ENCODE results near the gene OSBPL3.
"Not testable (repeated sequence)": the region's sequence is repeated elsewhere in the genome, so short reads cannot be mapped to it uniquely, and the experiment has no call there.

Gene OSBPL3

GRCh38 chr7:24800667-24801066 lies 179.3 kb downstream of the OSBPL3 start:
- H3K27me3 ChIP-seq (replicated peaks; ENCODE audit: control insufficient read depth, insufficient read depth, low read length): no peaks in the 10 kb centered on the region
- no peak for TF ChIP-seq CTCF (IDR thresholded peaks at IDR 0.05; ENCODE audit: insufficient read depth, low read length, poor library complexity, severe bottlenecking)
- DNase-seq (ENCODE audit: extremely low read depth, insufficient read length): no peak
- H3K36me3 ChIP-seq (ENCODE audit: control insufficient read depth, insufficient read depth, low read length): peaks cover 4% of the 10 kb centered on the region; the same call in 1 of the 2 replicates
- H3K4me3 ChIP-seq (replicated peaks; ENCODE audit: low read depth, low read length): no peak overlapping the region

- TF ChIP-seq CTCF (IDR thresholded peaks at IDR 0.05; ENCODE audit: insufficient read depth, low read length, poor library complexity, severe bottlenecking): no peak
- peaks cover 4% of the 10 kb centered on the region; the same call in 1 of the 2 replicates for H3K36me3 ChIP-seq (ENCODE audit: control insufficient read depth, insufficient read depth, low read length)
- no peak for DNase-seq (ENCODE audit: extremely low read depth, insufficient read length)
- H3K27me3 ChIP-seq (replicated peaks; ENCODE audit: control insufficient read depth, insufficient read depth, low read length): no peaks in the 10 kb centered on the region
- no peak overlapping the region for H3K4me3 ChIP-seq (replicated peaks; ENCODE audit: low read depth, low read length)
Observed at GRCh38 chr7:24800073-24800472, 179.9 kb downstream of the OSBPL3 start.

- Histone ChIP-seq H3K36me3 (ENCODE audit: control insufficient read depth, insufficient read depth, low read length) (peaks cover 4% of the 10 kb centered on the region; the same call in 1 of the 2 replicates), H3K4me3 (replicated peaks; ENCODE audit: low read depth, low read length) (no peak overlapping the region), H3K27me3 (replicated peaks; ENCODE audit: control insufficient read depth, insufficient read depth, low read length) (no peaks in the 10 kb centered on the region)
- TF ChIP-seq CTCF (IDR thresholded peaks at IDR 0.05; ENCODE audit: insufficient read depth, low read length, poor library complexity, severe bottlenecking): no peak
- no peak for DNase-seq (ENCODE audit: extremely low read depth, insufficient read length)
Observed at GRCh38 chr7:24799506-24799905, 180.5 kb downstream of the OSBPL3 start.

GRCh38 chr7:24798261-24798660 lies 181.7 kb downstream of the OSBPL3 start:
- Histone ChIP-seq H3K36me3 (ENCODE audit: control insufficient read depth, insufficient read depth, low read length) (no peaks in the 10 kb centered on the region; the same call in 1 of the 2 replicates), H3K27me3 (replicated peaks; ENCODE audit: control insufficient read depth, insufficient read depth, low read length) (no peaks in the 10 kb centered on the region), H3K4me3 (replicated peaks; ENCODE audit: low read depth, low read length) (no peak overlapping the region)
- TF ChIP-seq CTCF (IDR thresholded peaks at IDR 0.05; ENCODE audit: insufficient read depth, low read length, poor library complexity, severe bottlenecking): no peak
- DNase-seq (ENCODE audit: extremely low read depth, insufficient read length): no peak

- Histone ChIP-seq H3K27me3 (replicated peaks; ENCODE audit: control insufficient read depth, insufficient read depth, low read length) (no peaks in the 10 kb centered on the region), H3K36me3 (ENCODE audit: control insufficient read depth, insufficient read depth, low read length) (no peaks in the 10 kb centered on the region; the same call in 1 of the 2 replicates), H3K4me3 (replicated peaks; ENCODE audit: low read depth, low read length) (no peak overlapping the region)
- no peak for TF ChIP-seq CTCF (IDR thresholded peaks at IDR 0.05; ENCODE audit: insufficient read depth, low read length, poor library complexity, severe bottlenecking)
- no peak for DNase-seq (ENCODE audit: extremely low read depth, insufficient read length)
Observed at GRCh38 chr7:24797270-24797669, 182.7 kb downstream of the OSBPL3 start.

GRCh38 chr7:24795407-24795767 lies 184.6 kb downstream of the OSBPL3 start:
- Histone ChIP-seq H3K4me3 (replicated peaks; ENCODE audit: low read depth, low read length) (no peak overlapping the region), H3K27me3 (replicated peaks; ENCODE audit: control insufficient read depth, insufficient read depth, low read length) (no peaks in the 10 kb centered on the region), H3K36me3 (ENCODE audit: control insufficient read depth, insufficient read depth, low read length) (no peaks in the 10 kb centered on the region)
- no peak for TF ChIP-seq CTCF (IDR thresholded peaks at IDR 0.05; ENCODE audit: insufficient read depth, low read length, poor library complexity, severe bottlenecking)
- no peak for DNase-seq (ENCODE audit: extremely low read depth, insufficient read length)

GRCh38 chr7:24794751-24795406 lies 185.1 kb downstream of the OSBPL3 start:
- H3K36me3 ChIP-seq (ENCODE audit: control insufficient read depth, insufficient read depth, low read length); DNase-seq (ENCODE audit: extremely low read depth, insufficient read length); H3K4me3 ChIP-seq (replicated peaks; ENCODE audit: low read depth, low read length); H3K27me3 ChIP-seq (replicated peaks; ENCODE audit: control insufficient read depth, insufficient read depth, low read length): not testable (repeated sequence)

Measured in GM06990 (cell line).